ENCODE measurements around the gene ALG11. TPM values are rescaled to one million over a fixed set of nuclear protein-coding genes. Genes with fewer than 3 reads are reported as not detected.
A peak's percentile ranks its signal among the peaks of the same experiment; 100 is the strongest.

ALG11 gene
- polyA plus RNA-seq, 4 donors, result 1.4 to 25.9 (median 4.9) TPM

DNA sequence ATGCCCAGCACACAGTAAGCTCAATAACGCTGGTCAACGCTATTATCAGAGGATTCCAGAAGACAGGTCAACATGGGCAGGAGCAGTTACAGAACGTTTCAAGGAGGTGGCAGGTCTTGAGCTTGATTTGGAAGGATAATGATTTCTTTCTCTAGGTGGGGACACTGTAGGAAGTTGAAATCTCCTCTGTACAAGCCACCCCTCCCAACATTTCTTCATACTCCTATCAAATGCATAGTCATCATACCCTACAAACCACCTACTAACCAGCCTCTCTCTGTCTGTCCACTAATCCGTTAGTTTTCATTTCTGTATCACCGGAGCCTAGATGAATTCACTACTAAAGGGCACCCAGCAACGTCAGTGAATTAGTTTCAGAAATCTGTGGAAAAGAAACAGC is 2.3 kb upstream of the ALG11 start:
- FAIRE-seq, result no peak
- WGBS, 3 donors, result 33 to 57% (median 45%) methylated on average over 6 of the region's 6 CpGs
- Histone ChIP-seq H3K27ac (ENCODE audit: low read depth in 1 of 3, low read length in 2 of 3) (no peak overlapping the region), H3K9me3 (ENCODE audit: control insufficient read depth in 2 of 2, insufficient read depth in 1 of 2, low read depth in 1 of 2, low read length in 1 of 2) (no peaks in the 10 kb centered on the region), H3K36me3 (ENCODE audit: control insufficient read depth in 3 of 3, insufficient read depth in 2 of 3, low read depth in 1 of 3, low read length in 3 of 3) (peaks cover 0 to 4% (median 0%) of the 10 kb centered on the region in 3 donors), H3K4me3 (ENCODE audit: low read depth in 1 of 3, low read length in 3 of 3) (peak overlapping the region in 2 of 3 donors; percentile 13 to 82), H3K4me1 (ENCODE audit: control insufficient read depth in 3 of 3, insufficient read depth in 2 of 3, low read depth in 1 of 3, low read length in 2 of 3) (peaks cover 0 to 25% (median 0%) of the 10 kb centered on the region in 3 donors), H3K27me3 (ENCODE audit: control insufficient read depth in 3 of 3, insufficient read depth in 3 of 3, low read length in 3 of 3) (no peaks in the 10 kb centered on the region)
- DNase-seq, result no peak

DNA sequence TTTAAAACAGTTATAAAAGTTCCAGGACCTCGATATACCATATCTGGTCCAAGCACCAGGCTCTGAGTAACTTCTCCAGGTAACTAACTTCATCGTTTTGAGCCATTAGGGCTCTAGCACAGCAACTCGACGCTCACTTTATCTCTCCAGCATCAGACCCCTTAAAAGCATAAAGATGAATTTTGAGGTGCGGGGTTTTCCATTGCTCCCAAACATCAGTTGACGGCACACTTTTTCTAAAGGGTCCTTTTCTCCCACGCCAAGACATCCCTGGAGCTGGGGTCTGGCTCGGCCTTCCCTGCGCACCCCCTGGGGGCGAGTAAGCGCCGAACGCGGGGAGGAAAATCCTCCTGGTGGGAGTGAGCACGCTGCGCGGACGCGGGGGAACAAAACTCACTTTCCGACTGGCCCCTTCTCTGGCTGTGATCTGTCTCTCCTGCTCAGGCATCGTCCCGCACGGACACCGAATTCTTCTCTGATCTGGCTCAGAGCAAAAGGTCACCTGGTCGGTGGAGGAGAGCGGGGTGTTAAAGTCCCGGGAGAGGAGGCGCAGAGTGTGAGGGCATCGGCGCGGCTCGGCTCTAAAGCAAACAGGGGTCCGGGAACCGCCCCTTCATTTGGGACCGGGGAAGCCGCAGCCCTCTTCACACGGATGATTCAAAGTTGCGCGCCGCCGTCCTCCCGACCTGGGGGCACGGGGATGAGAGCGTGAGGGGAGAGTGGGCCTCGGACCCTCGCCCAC is 1.1 kb upstream of the ALG11 start, which contains the start of gene ATP7B:
TSS of gene ATP7B (minus strand) at position 561 of the 742 bp plus-strand sequence. CDS start at position 448, 113 bp downstream.
- Histone ChIP-seq H3K27ac (ENCODE audit: low read depth in 1 of 3, low read length in 2 of 3) (peak within 1 kb of the TSS; percentile 80 to 90 (median 86)), H3K4me3 (ENCODE audit: low read depth in 1 of 3, low read length in 3 of 3) (peak within 1 kb of the TSS; percentile 82 to 99 (median 88))
- DNase-seq, result peak; percentile 59 to 63

DNA sequence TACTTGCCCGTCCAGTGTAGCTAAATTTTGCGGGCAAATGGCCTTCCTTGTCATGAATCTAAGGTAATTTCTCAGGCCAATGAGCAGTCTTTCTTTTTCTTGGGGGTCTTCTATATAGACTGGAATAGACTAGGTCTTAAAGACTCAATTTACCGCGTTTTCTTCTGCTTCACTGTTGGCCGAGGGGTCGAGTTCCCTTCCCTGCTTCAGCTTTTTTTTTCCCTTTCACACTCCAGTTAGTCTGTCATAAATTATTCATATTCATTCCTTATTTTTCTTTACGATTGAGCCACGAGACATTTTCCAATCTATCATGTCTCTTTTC is 276 bp downstream of the ALG11 start:
- no peaks in the 10 kb centered on the region for H3K9me3 ChIP-seq (ENCODE audit: control insufficient read depth in 2 of 2, insufficient read depth in 1 of 2, low read depth in 1 of 2, low read length in 1 of 2)
- FAIRE-seq (no peak), DNase-seq (no peak)
- H3K27me3 ChIP-seq (ENCODE audit: control insufficient read depth in 3 of 3, insufficient read depth in 3 of 3, low read length in 3 of 3), result no peaks in the 10 kb centered on the region
- H3K4me3 ChIP-seq (ENCODE audit: low read depth in 1 of 3, low read length in 3 of 3), result peak overlapping the region; percentile 82 to 99 (median 86)
- peak overlapping the region in 2 of 3 donors; percentile 75 to 86 for H3K27ac ChIP-seq (ENCODE audit: low read depth in 1 of 3, low read length in 2 of 3)
- 0 to 1% (median 0%) methylated on average over 8 of the region's 8 CpGs for WGBS, 3 donors
- H3K4me1 ChIP-seq (ENCODE audit: control insufficient read depth in 3 of 3, insufficient read depth in 2 of 3, low read depth in 1 of 3, low read length in 2 of 3), result peaks cover 0 to 4% (median 0%) of the 10 kb centered on the region in 3 donors
- peaks cover 0 to 11% (median 2%) of the 10 kb centered on the region in 3 donors for H3K36me3 ChIP-seq (ENCODE audit: control insufficient read depth in 3 of 3, insufficient read depth in 2 of 3, low read depth in 1 of 3, low read length in 3 of 3)

More for the DNA sequence above, 1.1 kb upstream of the ALG11 start, which contains the start of gene ATP7B:
- FAIRE-seq, result no peak
- WGBS, 3 donors, result 2 to 3% (median 2%) methylated on average over 42 to 46 of the region's 46 CpGs
- H3K36me3 ChIP-seq (ENCODE audit: control insufficient read depth in 3 of 3, insufficient read depth in 2 of 3, low read depth in 1 of 3, low read length in 3 of 3), result peaks cover 0 to 8% (median under 1%) of the 10 kb centered on the region in 3 donors
- H3K9me3 ChIP-seq (ENCODE audit: control insufficient read depth in 2 of 2, insufficient read depth in 1 of 2, low read depth in 1 of 2, low read length in 1 of 2), result no peaks in the 10 kb centered on the region
- peaks cover 0 to 18% (median 0%) of the 10 kb centered on the region in 3 donors for H3K4me1 ChIP-seq (ENCODE audit: control insufficient read depth in 3 of 3, insufficient read depth in 2 of 3, low read depth in 1 of 3, low read length in 2 of 3)
- H3K27me3 ChIP-seq (ENCODE audit: control insufficient read depth in 3 of 3, insufficient read depth in 3 of 3, low read length in 3 of 3), result no peaks in the 10 kb centered on the region

DNA sequence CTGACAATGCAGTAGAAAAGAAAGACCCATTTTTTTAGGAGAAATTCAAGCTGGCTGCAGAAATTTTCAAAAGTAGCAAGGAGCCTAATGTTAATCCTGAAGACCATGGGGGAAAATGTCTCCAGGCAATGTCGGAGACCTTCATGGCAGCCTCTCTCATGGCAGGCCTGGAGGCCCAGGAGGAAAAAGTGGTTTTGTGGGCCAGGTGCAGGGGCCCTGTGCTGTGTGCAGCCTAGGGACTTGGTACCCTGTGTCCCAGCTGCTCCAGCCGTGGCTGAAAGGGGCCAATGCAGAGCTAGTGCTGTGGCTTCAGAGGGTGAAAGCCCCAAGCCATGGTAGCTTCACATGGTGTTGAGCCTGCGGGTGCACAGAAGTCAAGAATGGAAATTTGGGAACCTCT is 4.1 kb downstream of the ALG11 start:
- H3K4me1 ChIP-seq (ENCODE audit: control insufficient read depth in 3 of 3, insufficient read depth in 2 of 3, low read depth in 1 of 3, low read length in 2 of 3), result no peaks in the 10 kb centered on the region
- 96 to 98% (median 97%) methylated on average over 3 of the region's 3 CpGs for WGBS, 3 donors
- H3K9me3 ChIP-seq (ENCODE audit: control insufficient read depth in 2 of 2, insufficient read depth in 1 of 2, low read depth in 1 of 2, low read length in 1 of 2), result no peaks in the 10 kb centered on the region
- DNase-seq (no peak), FAIRE-seq (no peak)
- H3K36me3 ChIP-seq (ENCODE audit: control insufficient read depth in 3 of 3, insufficient read depth in 2 of 3, low read depth in 1 of 3, low read length in 3 of 3), result peaks cover 0 to 18% (median 5%) of the 10 kb centered on the region in 3 donors
- no peak overlapping the region for H3K4me3 ChIP-seq (ENCODE audit: low read depth in 1 of 3, low read length in 3 of 3)
- H3K27me3 ChIP-seq (ENCODE audit: control insufficient read depth in 3 of 3, insufficient read depth in 3 of 3, low read length in 3 of 3), result no peaks in the 10 kb centered on the region
- no peak overlapping the region for H3K27ac ChIP-seq (ENCODE audit: low read depth in 1 of 3, low read length in 2 of 3)

DNA sequence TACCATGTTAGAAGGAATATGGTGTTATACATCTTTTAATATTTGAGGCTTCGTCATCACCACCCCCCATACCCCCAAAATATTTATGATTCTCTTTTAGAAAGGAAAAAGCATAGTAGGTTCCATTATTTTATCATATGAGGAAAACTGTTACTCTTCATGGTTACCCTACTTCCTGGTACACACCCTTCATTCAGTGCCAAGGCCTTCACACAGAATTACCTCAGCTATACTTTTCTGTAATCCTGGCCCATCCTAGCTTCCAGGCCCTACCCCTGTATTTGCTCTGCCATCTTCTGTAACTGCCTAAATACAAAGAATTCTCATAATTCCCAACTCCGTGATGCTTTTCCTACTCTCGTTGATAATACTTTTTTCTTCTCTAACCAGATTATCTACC is 8.0 kb downstream of the ALG11 start:
- Histone ChIP-seq H3K36me3 (ENCODE audit: control insufficient read depth in 3 of 3, insufficient read depth in 2 of 3, low read depth in 1 of 3, low read length in 3 of 3) (peaks cover 5 to 32% (median 7%) of the 10 kb centered on the region in 3 donors), H3K4me3 (ENCODE audit: low read depth in 1 of 3, low read length in 3 of 3) (no peak overlapping the region), H3K27me3 (ENCODE audit: control insufficient read depth in 3 of 3, insufficient read depth in 3 of 3, low read length in 3 of 3) (no peaks in the 10 kb centered on the region), H3K27ac (ENCODE audit: low read depth in 1 of 3, low read length in 2 of 3) (no peak overlapping the region), H3K4me1 (ENCODE audit: control insufficient read depth in 3 of 3, insufficient read depth in 2 of 3, low read depth in 1 of 3, low read length in 2 of 3) (peaks cover 0 to under 1% (median 0%) of the 10 kb centered on the region in 3 donors), H3K9me3 (ENCODE audit: control insufficient read depth in 2 of 2, insufficient read depth in 1 of 2, low read depth in 1 of 2, low read length in 1 of 2) (no peaks in the 10 kb centered on the region)
- FAIRE-seq (no peak), DNase-seq (no peak)
- WGBS, 3 donors, result 94 to 96% (median 95%) methylated on average over 3 of the region's 3 CpGs

DNA sequence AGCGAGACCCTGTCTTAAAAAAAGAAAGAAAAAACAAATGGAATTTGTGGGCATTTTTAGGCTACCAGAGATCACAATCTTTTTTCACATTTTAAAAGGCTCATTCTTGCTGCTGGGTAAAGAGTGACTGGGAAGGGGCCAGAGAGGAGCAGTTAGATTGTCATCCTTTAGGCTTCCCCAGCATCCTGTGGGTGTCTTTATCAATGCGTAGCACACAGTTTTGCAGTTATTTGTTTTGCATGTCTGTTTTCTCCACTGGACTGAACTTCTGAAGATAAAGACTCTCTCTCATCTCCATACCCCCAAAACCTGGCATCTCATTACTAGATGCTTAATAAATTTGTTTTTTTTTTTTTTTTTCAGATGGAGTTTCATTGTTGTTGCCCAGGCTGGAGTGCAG is 10.2 kb downstream of the ALG11 start:
- Histone ChIP-seq H3K27me3 (ENCODE audit: control insufficient read depth in 3 of 3, insufficient read depth in 3 of 3, low read length in 3 of 3) (no peaks in the 10 kb centered on the region), H3K27ac (ENCODE audit: low read depth in 1 of 3, low read length in 2 of 3) (no peak overlapping the region), H3K9me3 (ENCODE audit: control insufficient read depth in 2 of 2, insufficient read depth in 1 of 2, low read depth in 1 of 2, low read length in 1 of 2) (peaks cover 0 to 9% of the 10 kb centered on the region in 2 donors), H3K4me3 (ENCODE audit: low read depth in 1 of 3, low read length in 3 of 3) (no peak overlapping the region), H3K36me3 (ENCODE audit: control insufficient read depth in 3 of 3, insufficient read depth in 2 of 3, low read depth in 1 of 3, low read length in 3 of 3) (peaks cover 5 to 36% (median 8%) of the 10 kb centered on the region in 3 donors), H3K4me1 (ENCODE audit: control insufficient read depth in 3 of 3, insufficient read depth in 2 of 3, low read depth in 1 of 3, low read length in 2 of 3) (peaks cover 0 to 2% (median 0%) of the 10 kb centered on the region in 3 donors)
- FAIRE-seq (no peak), DNase-seq (no peak)
- WGBS, 3 donors, result 94 to 100% (median 98%) methylated on average over 2 of the region's 2 CpGs

DNA sequence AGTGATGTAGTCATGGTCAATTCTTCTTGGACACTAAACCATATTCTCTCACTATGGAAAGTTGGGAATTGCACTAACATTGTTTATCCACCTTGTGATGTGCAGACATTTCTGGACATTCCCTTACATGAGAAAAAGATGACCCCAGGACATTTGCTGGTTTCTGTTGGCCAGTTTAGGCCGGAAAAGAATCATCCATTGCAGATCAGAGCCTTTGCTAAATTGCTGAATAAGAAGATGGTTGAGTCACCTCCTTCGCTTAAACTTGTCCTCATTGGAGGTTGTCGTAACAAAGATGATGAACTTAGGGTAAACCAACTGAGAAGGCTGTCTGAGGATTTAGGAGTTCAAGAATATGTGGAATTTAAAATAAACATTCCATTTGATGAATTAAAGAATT is 12.3 kb downstream of the ALG11 start, which contains the start of gene UTP14C:
TSS of gene UTP14C (plus strand) at position 211 of the 400 bp plus-strand sequence. CDS start 4,114 bp downstream, outside the sequence.
- Histone ChIP-seq H3K36me3 (ENCODE audit: control insufficient read depth in 3 of 3, insufficient read depth in 2 of 3, low read depth in 1 of 3, low read length in 3 of 3) (peaks cover 5 to 39% (median 11%) of the 10 kb centered on the region in 3 donors), H3K27ac (ENCODE audit: low read depth in 1 of 3, low read length in 2 of 3) (no peak within 1 kb of the TSS), H3K27me3 (ENCODE audit: control insufficient read depth in 3 of 3, insufficient read depth in 3 of 3, low read length in 3 of 3) (no peaks in the 10 kb centered on the region), H3K9me3 (ENCODE audit: control insufficient read depth in 2 of 2, insufficient read depth in 1 of 2, low read depth in 1 of 2, low read length in 1 of 2) (peaks cover 0 to 19% of the 10 kb centered on the region in 2 donors), H3K4me1 (ENCODE audit: control insufficient read depth in 3 of 3, insufficient read depth in 2 of 3, low read depth in 1 of 3, low read length in 2 of 3) (peaks cover 0 to 2% (median 0%) of the 10 kb centered on the region in 3 donors), H3K4me3 (ENCODE audit: low read depth in 1 of 3, low read length in 3 of 3) (no peak within 1 kb of the TSS)
- WGBS, 3 donors, result 98 to 99% (median 99%) methylated on average over 3 of the region's 3 CpGs
- DNase-seq, result no peak
- no peak for FAIRE-seq

DNA sequence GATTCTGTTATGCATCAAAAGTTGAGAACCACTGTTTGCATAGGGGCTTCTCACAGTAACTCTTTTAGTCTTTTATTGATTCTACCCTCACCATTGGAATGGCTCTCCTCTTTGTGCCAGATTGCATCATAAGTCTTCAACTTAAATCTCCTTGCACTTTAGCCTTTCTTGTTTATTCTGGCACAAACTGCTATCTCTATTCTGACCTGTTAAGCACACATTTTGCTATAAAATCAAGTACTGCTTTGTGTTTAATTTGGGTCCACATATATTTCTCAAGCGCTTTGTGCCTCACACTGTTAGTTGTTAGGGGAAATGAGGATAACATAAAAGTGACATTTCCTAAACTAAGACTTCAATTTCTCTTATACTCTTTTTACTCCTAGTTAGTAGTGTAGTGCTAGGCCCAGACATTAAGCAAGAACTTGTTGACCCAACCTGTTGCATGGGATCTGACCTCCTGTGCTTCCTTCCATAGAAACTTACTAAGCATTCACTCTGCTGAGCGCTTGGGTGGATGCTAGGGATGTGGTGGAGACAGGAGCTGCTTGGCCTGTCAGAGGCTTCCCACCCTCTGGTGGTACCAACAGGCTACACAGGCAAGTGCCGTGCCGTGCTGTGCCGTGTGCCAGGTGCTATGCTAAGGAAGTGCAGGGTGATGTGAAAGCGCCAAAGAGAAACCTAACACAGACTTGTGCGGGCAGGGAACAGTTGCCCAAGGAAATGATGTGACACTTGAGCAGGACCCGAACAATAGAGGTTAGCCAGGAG is 13.5 kb downstream of the ALG11 start:
- H3K36me3 ChIP-seq (ENCODE audit: control insufficient read depth in 3 of 3, insufficient read depth in 2 of 3, low read depth in 1 of 3, low read length in 3 of 3), result peaks cover 5 to 40% (median 8%) of the 10 kb centered on the region in 3 donors
- H3K4me1 ChIP-seq (ENCODE audit: control insufficient read depth in 3 of 3, insufficient read depth in 2 of 3, low read depth in 1 of 3, low read length in 2 of 3), result peaks cover 0 to 2% (median 0%) of the 10 kb centered on the region in 3 donors
- FAIRE-seq, result no peak
- peak in 1 of 2 donors; percentile 25 for DNase-seq
- WGBS, 3 donors, result 94 to 98% (median 96%) methylated on average over 8 of the region's 8 CpGs
- H3K27me3 ChIP-seq (ENCODE audit: control insufficient read depth in 3 of 3, insufficient read depth in 3 of 3, low read length in 3 of 3), result no peaks in the 10 kb centered on the region
- H3K27ac ChIP-seq (ENCODE audit: low read depth in 1 of 3, low read length in 2 of 3), result no peak overlapping the region
- peaks cover 0 to 28% of the 10 kb centered on the region in 2 donors for H3K9me3 ChIP-seq (ENCODE audit: control insufficient read depth in 2 of 2, insufficient read depth in 1 of 2, low read depth in 1 of 2, low read length in 1 of 2)
- no peak overlapping the region for H3K4me3 ChIP-seq (ENCODE audit: low read depth in 1 of 3, low read length in 3 of 3)

All from small intestine (tissue), 7 donors.